ENCODE results near the gene CTNNA2.

CTNNA2 gene

GRCh38 chr2:80293039-80293438 lies 780.2 kb downstream of the CTNNA2 start:
- Histone ChIP-seq H3K9me3 (ENCODE audit: control insufficient read depth, low read length) (no peaks in the 10 kb centered on the region), H3K4me1 (no peaks in the 10 kb centered on the region), H3K36me3 (ENCODE audit: control insufficient read depth, insufficient read depth, low read length) (no peaks in the 10 kb centered on the region), H3K27me3 (ENCODE audit: control insufficient read depth, insufficient read depth, low read length) (no peaks in the 10 kb centered on the region), H3K27ac (no peak overlapping the region), H3K4me2 (ENCODE audit: low read length) (no peak overlapping the region), H3K4me3 (ENCODE audit: low read depth, low read length) (no peak overlapping the region), H2AFZ (no peak overlapping the region), H3K9ac (no peak overlapping the region), H3K79me2 (no peaks in the 10 kb centered on the region)
- no peak for TF ChIP-seq CTCF (IDR thresholded peaks at IDR 0.05)

GRCh38 chr2:80298954-80299353 lies 786.1 kb downstream of the CTNNA2 start:
- no peaks in the 10 kb centered on the region for H3K27me3 ChIP-seq (ENCODE audit: control insufficient read depth, insufficient read depth, low read length)
- H3K4me3 ChIP-seq (ENCODE audit: low read depth, low read length) = no peak overlapping the region
- no peaks in the 10 kb centered on the region for H3K4me1 ChIP-seq

GRCh38 chr2:80299661-80300060 lies 786.8 kb downstream of the CTNNA2 start:
- Histone ChIP-seq H3K27me3 (ENCODE audit: control insufficient read depth, insufficient read depth, low read length) (no peaks in the 10 kb centered on the region), H3K4me2 (ENCODE audit: low read length) (no peak overlapping the region), H3K79me2 (no peaks in the 10 kb centered on the region), H3K27ac (no peak overlapping the region), H3K4me3 (ENCODE audit: low read depth, low read length) (no peak overlapping the region), H3K4me1 (no peaks in the 10 kb centered on the region), H2AFZ (no peak overlapping the region), H3K36me3 (ENCODE audit: control insufficient read depth, insufficient read depth, low read length) (no peaks in the 10 kb centered on the region), H3K9ac (no peak overlapping the region), H3K9me3 (ENCODE audit: control insufficient read depth, low read length) (no peaks in the 10 kb centered on the region)
- TF ChIP-seq CTCF (IDR thresholded peaks at IDR 0.05) = no peak

More at GRCh38 chr2:80298954-80299353, 786.1 kb downstream of the CTNNA2 start:
- H3K4me2 ChIP-seq (ENCODE audit: low read length) = no peak overlapping the region
- no peaks in the 10 kb centered on the region for H3K9me3 ChIP-seq (ENCODE audit: control insufficient read depth, low read length)
- H3K27ac ChIP-seq = no peak overlapping the region
- H3K9ac ChIP-seq = no peak overlapping the region
- TF ChIP-seq CTCF (IDR thresholded peaks at IDR 0.05) = no peak
- H3K36me3 ChIP-seq (ENCODE audit: control insufficient read depth, insufficient read depth, low read length) = no peaks in the 10 kb centered on the region
- H2AFZ ChIP-seq = no peak overlapping the region
- no peaks in the 10 kb centered on the region for H3K79me2 ChIP-seq

- H3K9me3 ChIP-seq (ENCODE audit: control insufficient read depth, low read length) = no peaks in the 10 kb centered on the region
- no peak overlapping the region for H3K27ac ChIP-seq
- TF ChIP-seq CTCF (IDR thresholded peaks at IDR 0.05) = no peak
- no peaks in the 10 kb centered on the region for H3K27me3 ChIP-seq (ENCODE audit: control insufficient read depth, insufficient read depth, low read length)
- H3K4me2 ChIP-seq (ENCODE audit: low read length) = no peak overlapping the region
- no peaks in the 10 kb centered on the region for H3K4me1 ChIP-seq
- no peak overlapping the region for H2AFZ ChIP-seq
- H3K79me2 ChIP-seq = no peaks in the 10 kb centered on the region
- H3K36me3 ChIP-seq (ENCODE audit: control insufficient read depth, insufficient read depth, low read length) = no peaks in the 10 kb centered on the region
- no peak overlapping the region for H3K9ac ChIP-seq
- no peak overlapping the region for H3K4me3 ChIP-seq (ENCODE audit: low read depth, low read length)
These were observed 787.5 kb downstream of the CTNNA2 start for GRCh38 chr2:80300346-80300745.

GRCh38 chr2:80300954-80301353 lies 788.1 kb downstream of the CTNNA2 start:
- no peak overlapping the region for H3K4me2 ChIP-seq (ENCODE audit: low read length)
- H3K4me3 ChIP-seq (ENCODE audit: low read depth, low read length) = no peak overlapping the region
- H3K9ac ChIP-seq = no peak overlapping the region
- H3K27me3 ChIP-seq (ENCODE audit: control insufficient read depth, insufficient read depth, low read length) = no peaks in the 10 kb centered on the region
- no peak overlapping the region for H3K27ac ChIP-seq
- H3K79me2 ChIP-seq = no peaks in the 10 kb centered on the region
- no peaks in the 10 kb centered on the region for H3K4me1 ChIP-seq
- TF ChIP-seq CTCF (IDR thresholded peaks at IDR 0.05) = no peak
- no peak overlapping the region for H2AFZ ChIP-seq
- no peaks in the 10 kb centered on the region for H3K36me3 ChIP-seq (ENCODE audit: control insufficient read depth, insufficient read depth, low read length)
- H3K9me3 ChIP-seq (ENCODE audit: control insufficient read depth, low read length) = no peaks in the 10 kb centered on the region

Data from parathyroid adenoma (tissue), 2 donors.